Smooth muscle cell (in vitro differentiated cells): Measurements from ENCODE around the gene ORM1. TPM values are rescaled to one million over a fixed set of nuclear protein-coding genes. Genes with fewer than 3 reads are reported as not detected.

Experiments used
- DNase-seq: peaks from one replicate; lab custom pipeline; 2025; ENCODE audit not compliant: unreplicated experiment; lab: John Stamatoyannopoulos, UW
- H2AFZ ChIP-seq: fragments of 200-600 bp; sonication (generic); 2 replicates; pipeline ENCODE4 v1.6.0; 2016; ENCODE audit warnings: antibody characterized with exemption, low read depth, mild to moderate bottlenecking
- H3F3A ChIP-seq: fragments of 200-600 bp; sonication (generic); 2 replicates; pipeline ENCODE4 v1.6.0; 2017; ENCODE audit warnings: antibody characterized with exemption, low read depth
- H3K27ac ChIP-seq: fragments of 200-600 bp; sonication (generic); 2 replicates; pipeline ENCODE4 v1.5.1; 2016; ENCODE audit warnings: low read depth, mild to moderate bottlenecking
- H3K27me3 ChIP-seq: fragments of 200-600 bp; sonication (generic); 2 replicates; pipeline ENCODE4 v1.6.1; 2016; ENCODE audit warnings: low read depth, mild to moderate bottlenecking
- H3K36me3 ChIP-seq: fragments of 200-600 bp; sonication (generic); 2 replicates; pipeline ENCODE4 v1.5.1; 2016; ENCODE audit warnings: low read depth
- H3K4me1 ChIP-seq: fragments of 200-600 bp; sonication (generic); 2 replicates; pipeline ENCODE4 v1.5.1; 2016; ENCODE audit warnings: low read depth
- H3K4me2 ChIP-seq: fragments of 200-600 bp; sonication (generic); 2 replicates; pipeline ENCODE4 v1.6.0; 2016; ENCODE audit warnings: mild to moderate bottlenecking
- H3K4me3 ChIP-seq: fragments of 200-600 bp; sonication (generic); 2 replicates; pipeline ENCODE4 v1.5.1; 2016; ENCODE audit warnings: mild to moderate bottlenecking
- H3K79me2 ChIP-seq: fragments of 200-600 bp; sonication (generic); 2 replicates; pipeline ENCODE4 v1.6.0; 2016; ENCODE audit warnings: low read depth, mild to moderate bottlenecking
- H3K9ac ChIP-seq: fragments of 200-600 bp; sonication (generic); 2 replicates; pipeline ENCODE4 v1.6.0; 2016; ENCODE audit warnings: low read depth
- H3K9me3 ChIP-seq: fragments of 200-600 bp; sonication (generic); replicated peaks from 2 replicates; pipeline ENCODE4 v1.5.1; 2016; ENCODE audit warnings: low read depth
- H4K20me1 ChIP-seq: fragments of 200-600 bp; sonication (generic); 2 replicates; pipeline ENCODE4 v1.6.0; 2016; ENCODE audit warnings: low read depth
- WGBS: methylation state at CpG from one replicate; pipeline ENCODE4 v1.1.7; 2016; ENCODE audit warnings: low lambda C conversion rate; 5-methylcytosine and 5-hydroxymethylcytosine counted together
- polyA plus RNA-seq: library from polyadenylated mRNA; unstranded; fragments of >200 nt; fragmentation: Nextera tagmentation; extraction: Ambion mirVana; gene quantifications from 2 replicates; pipeline ENCODE4 v1.2.1, GENCODE V29; 2016
- total RNA-seq: library from RNA; depleted of rRNA; stranded (reverse); fragments of >200 nt; gene quantifications from 2 replicates; pipeline ENCODE4 v1.2.3, GENCODE V29; 2014
- TF ChIP-seq, protein P1 (sequence below): fragments of 200-600 bp; sonication (generic); IDR thresholded peaks from 2 replicates; pipeline ENCODE4 v1.5.1; 2017; ENCODE audit warnings: borderline replicate concordance, mild to moderate bottlenecking, antibody characterized with exemption; ENCODE audit not compliant: insufficient read depth, poor library complexity, severe bottlenecking

Gene ORM1
- total and polyA plus RNA-seq, 2 experiments from 2014 or later: 0.74 TPM; not detected in 1

DNA sequence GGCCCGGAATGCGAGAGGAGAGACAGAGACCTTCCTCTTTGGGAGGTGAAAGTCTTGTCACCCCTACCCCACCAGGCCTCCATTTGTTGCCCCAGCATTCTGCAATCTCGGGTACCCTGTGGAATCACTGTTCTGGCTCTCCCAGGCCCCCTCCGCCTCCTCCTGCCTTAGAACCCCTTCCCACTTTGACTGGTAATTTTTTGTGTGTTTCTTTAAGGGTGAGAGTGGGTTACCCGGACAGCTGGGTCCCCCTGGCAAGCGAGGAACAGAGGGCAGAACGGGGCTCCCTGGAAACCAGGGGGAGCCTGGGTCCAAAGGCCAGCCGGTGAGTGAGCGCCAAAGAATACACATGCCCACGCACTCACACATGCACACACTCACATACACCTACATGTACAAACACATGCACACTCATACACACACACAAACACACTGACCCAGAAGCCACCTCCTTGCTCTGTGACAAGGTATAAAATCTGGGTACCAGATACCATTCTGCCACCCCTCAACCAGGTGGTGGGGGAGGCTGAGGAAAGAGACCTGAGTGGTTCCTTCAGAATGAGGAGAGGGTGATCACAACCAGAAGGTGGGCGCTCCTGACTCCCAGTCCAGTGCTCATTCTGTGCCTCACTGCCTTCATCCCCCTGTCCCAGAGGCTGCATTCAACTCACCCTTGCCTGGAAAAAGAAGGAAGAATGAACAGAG lies 30.9 kb upstream of the ORM1 start:
- Histone ChIP-seq H2AFZ (no peak overlapping the region), H3K79me2 (no peaks in the 10 kb centered on the region), H3F3A (no peaks in the 10 kb centered on the region), H3K27me3 (no peaks in the 10 kb centered on the region), H3K36me3 (peaks cover 47% of the 10 kb centered on the region), H3K9me3 (no peaks in the 10 kb centered on the region), H3K4me1 (peaks cover 11% of the 10 kb centered on the region), H3K27ac (no peak overlapping the region), H3K4me2 (no peak overlapping the region), H3K4me3 (no peak overlapping the region), H3K9ac (no peak overlapping the region), H4K20me1 (no peaks in the 10 kb centered on the region)
- TF ChIP-seq, protein P1, sequence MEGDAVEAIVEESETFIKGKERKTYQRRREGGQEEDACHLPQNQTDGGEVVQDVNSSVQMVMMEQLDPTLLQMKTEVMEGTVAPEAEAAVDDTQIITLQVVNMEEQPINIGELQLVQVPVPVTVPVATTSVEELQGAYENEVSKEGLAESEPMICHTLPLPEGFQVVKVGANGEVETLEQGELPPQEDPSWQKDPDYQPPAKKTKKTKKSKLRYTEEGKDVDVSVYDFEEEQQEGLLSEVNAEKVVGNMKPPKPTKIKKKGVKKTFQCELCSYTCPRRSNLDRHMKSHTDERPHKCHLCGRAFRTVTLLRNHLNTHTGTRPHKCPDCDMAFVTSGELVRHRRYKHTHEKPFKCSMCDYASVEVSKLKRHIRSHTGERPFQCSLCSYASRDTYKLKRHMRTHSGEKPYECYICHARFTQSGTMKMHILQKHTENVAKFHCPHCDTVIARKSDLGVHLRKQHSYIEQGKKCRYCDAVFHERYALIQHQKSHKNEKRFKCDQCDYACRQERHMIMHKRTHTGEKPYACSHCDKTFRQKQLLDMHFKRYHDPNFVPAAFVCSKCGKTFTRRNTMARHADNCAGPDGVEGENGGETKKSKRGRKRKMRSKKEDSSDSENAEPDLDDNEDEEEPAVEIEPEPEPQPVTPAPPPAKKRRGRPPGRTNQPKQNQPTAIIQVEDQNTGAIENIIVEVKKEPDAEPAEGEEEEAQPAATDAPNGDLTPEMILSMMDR: no peak
- WGBS: 96% methylated on average over 11 of the region's 11 CpGs
- no peak for DNase-seq

DNA sequence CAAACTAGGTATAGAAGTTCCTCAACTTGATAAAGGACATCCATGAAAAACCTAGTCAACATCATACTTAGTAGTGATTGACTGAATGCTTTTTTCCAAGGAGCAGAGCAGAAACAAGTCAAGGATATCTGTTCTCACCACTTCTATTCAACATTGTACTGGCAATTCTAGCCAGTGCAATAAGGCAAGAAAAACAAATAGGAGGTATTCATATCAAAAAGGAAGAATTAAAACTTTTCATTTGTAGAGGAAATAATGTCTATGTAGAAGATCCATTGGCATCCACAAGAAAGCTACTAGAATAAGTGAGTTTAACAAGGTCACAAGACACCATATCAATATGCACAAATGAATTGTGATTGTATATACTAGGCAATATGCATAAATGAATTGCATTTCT lies 28.2 kb upstream of the ORM1 start:
- Histone ChIP-seq H3K27ac (no peak overlapping the region), H4K20me1 (no peaks in the 10 kb centered on the region), H3K27me3 (no peaks in the 10 kb centered on the region), H3K9me3 (no peaks in the 10 kb centered on the region), H3F3A (no peaks in the 10 kb centered on the region), H3K4me3 (no peak overlapping the region), H3K36me3 (peaks cover 70% of the 10 kb centered on the region), H3K4me2 (no peak overlapping the region), H3K9ac (no peak overlapping the region), H3K79me2 (no peaks in the 10 kb centered on the region), H3K4me1 (no peaks in the 10 kb centered on the region), H2AFZ (no peak overlapping the region)
- TF ChIP-seq, protein P1: no peak
- no peak for DNase-seq

DNA sequence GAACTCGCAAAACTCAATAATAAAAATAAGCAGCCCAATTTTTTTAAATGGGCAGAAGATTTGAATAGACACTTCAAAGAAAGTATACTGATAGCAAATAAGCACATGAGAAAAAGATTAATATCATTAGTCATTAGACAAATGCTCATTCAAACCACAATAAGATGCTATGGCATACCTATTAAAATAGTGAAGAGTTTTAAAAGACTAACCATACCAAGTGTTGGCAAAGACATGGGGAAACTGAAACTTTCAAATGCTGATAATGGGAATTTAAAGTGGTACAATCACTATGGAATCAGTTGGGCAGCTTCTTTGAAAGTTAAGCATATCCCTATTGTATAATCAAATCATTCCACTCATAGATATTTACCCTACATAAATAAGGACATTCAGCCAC lies 26.6 kb upstream of the ORM1 start:
- no peaks in the 10 kb centered on the region for H3K4me1 ChIP-seq

More for the DNA sequence above, 26.6 kb upstream of the ORM1 start:
- Histone ChIP-seq H3F3A (no peaks in the 10 kb centered on the region), H3K27ac (no peak overlapping the region), H3K4me2 (no peak overlapping the region), H4K20me1 (no peaks in the 10 kb centered on the region), H3K9me3 (no peaks in the 10 kb centered on the region), H3K4me3 (no peak overlapping the region), H2AFZ (no peak overlapping the region), H3K27me3 (no peaks in the 10 kb centered on the region), H3K9ac (no peak overlapping the region), H3K36me3 (peaks cover 70% of the 10 kb centered on the region), H3K79me2 (no peaks in the 10 kb centered on the region)
- TF ChIP-seq, protein P1: no peak
- DNase-seq: no peak
- WGBS: 100% methylated on average over 1 of the region's 1 CpG
